ENCODE results near the gene ABHD17C. TPM values are rescaled to one million over a fixed set of nuclear protein-coding genes. Genes with fewer than 3 reads are reported as not detected.

Gene ABHD17C
- total RNA-seq, 1 donor from 2014 or later = 5.9 TPM

GRCh38 chr15:80668546-80669236 is 26.4 kb upstream of the ABHD17C start:
- Histone ChIP-seq H3K27me3 (ENCODE audit: low read depth) (peaks cover 9% of the 10 kb centered on the region), H3K9me3 (replicated peaks) (peaks cover 12% of the 10 kb centered on the region), H3K36me3 (no peaks in the 10 kb centered on the region), H3K4me1 (no peaks in the 10 kb centered on the region), H3K4me3 (no peak overlapping the region), H3K27ac (replicated peaks) (no peak overlapping the region)
- intact Hi-C loops (cut with micrococcal nuclease) = no loop called here
- DNase-seq = no peak
- TF ChIP-seq CTCF (IDR thresholded peaks at IDR 0.05; ENCODE audit: borderline replicate concordance) = no peak

GRCh38 chr15:80669663-80670273 is 25.3 kb upstream of the ABHD17C start:
- no peak for DNase-seq
- Histone ChIP-seq H3K27me3 (ENCODE audit: low read depth) (peaks cover 3% of the 10 kb centered on the region), H3K4me3 (no peak overlapping the region), H3K27ac (replicated peaks) (no peak overlapping the region), H3K36me3 (no peaks in the 10 kb centered on the region), H3K4me1 (no peaks in the 10 kb centered on the region), H3K9me3 (replicated peaks) (peaks cover 12% of the 10 kb centered on the region)
- TF ChIP-seq CTCF (IDR thresholded peaks at IDR 0.05; ENCODE audit: borderline replicate concordance) = no peak
- intact Hi-C loops (cut with micrococcal nuclease) = no loop called here

- no peaks in the 10 kb centered on the region for H3K36me3 ChIP-seq
- TF ChIP-seq CTCF (IDR thresholded peaks at IDR 0.05; ENCODE audit: borderline replicate concordance) = no peak
- H3K4me3 ChIP-seq = no peak overlapping the region
- H3K27ac ChIP-seq (replicated peaks) = no peak overlapping the region
- peaks cover 12% of the 10 kb centered on the region for H3K9me3 ChIP-seq (replicated peaks)
- no peaks in the 10 kb centered on the region for H3K4me1 ChIP-seq
- peaks cover 24% of the 10 kb centered on the region for H3K27me3 ChIP-seq (ENCODE audit: low read depth)
- intact Hi-C loops (cut with micrococcal nuclease) = no loop called here
- DNase-seq = no peak
Measured at GRCh38 chr15:80673561-80674244, 21.4 kb upstream of the ABHD17C start.

GRCh38 chr15:80674245-80674614 is 20.9 kb upstream of the ABHD17C start:
- no peaks in the 10 kb centered on the region for H3K36me3 ChIP-seq
- DNase-seq = no peak
- no peaks in the 10 kb centered on the region for H3K4me1 ChIP-seq
- H3K9me3 ChIP-seq (replicated peaks) = peaks cover 12% of the 10 kb centered on the region
- intact Hi-C loops (cut with micrococcal nuclease) = no loop called here
- TF ChIP-seq CTCF (IDR thresholded peaks at IDR 0.05; ENCODE audit: borderline replicate concordance) = no peak
- no peak overlapping the region for H3K4me3 ChIP-seq
- H3K27me3 ChIP-seq (ENCODE audit: low read depth) = peaks cover 27% of the 10 kb centered on the region
- no peak overlapping the region for H3K27ac ChIP-seq (replicated peaks)

- Histone ChIP-seq H3K27ac (replicated peaks) (no peak overlapping the region), H3K9me3 (replicated peaks) (no peaks in the 10 kb centered on the region), H3K27me3 (ENCODE audit: low read depth) (peaks cover 51% of the 10 kb centered on the region), H3K36me3 (no peaks in the 10 kb centered on the region), H3K4me1 (no peaks in the 10 kb centered on the region), H3K4me3 (no peak overlapping the region)
- DNase-seq = no peak
- TF ChIP-seq CTCF (IDR thresholded peaks at IDR 0.05; ENCODE audit: borderline replicate concordance) = no peak
- intact Hi-C loops (cut with micrococcal nuclease) = no loop called here
Measured at GRCh38 chr15:80677041-80677440, 18.1 kb upstream of the ABHD17C start.
